HG03025 (cell line): Measurements from ENCODE around the gene SUZ12.
"Not testable (repeated sequence)": the region's sequence is repeated elsewhere in the genome, so short reads cannot be mapped to it uniquely, and the experiment has no call there.

Experiments used
- ATAC-seq: cut with Tn5 transposase; IDR thresholded peaks from one replicate; pipeline ENCODE4 v1.9.1; 2021; ENCODE audit warnings: mild to moderate bottlenecking, moderate library complexity; ENCODE audit not compliant: unreplicated experiment, low FRiP score

The SUZ12 gene

DNA sequence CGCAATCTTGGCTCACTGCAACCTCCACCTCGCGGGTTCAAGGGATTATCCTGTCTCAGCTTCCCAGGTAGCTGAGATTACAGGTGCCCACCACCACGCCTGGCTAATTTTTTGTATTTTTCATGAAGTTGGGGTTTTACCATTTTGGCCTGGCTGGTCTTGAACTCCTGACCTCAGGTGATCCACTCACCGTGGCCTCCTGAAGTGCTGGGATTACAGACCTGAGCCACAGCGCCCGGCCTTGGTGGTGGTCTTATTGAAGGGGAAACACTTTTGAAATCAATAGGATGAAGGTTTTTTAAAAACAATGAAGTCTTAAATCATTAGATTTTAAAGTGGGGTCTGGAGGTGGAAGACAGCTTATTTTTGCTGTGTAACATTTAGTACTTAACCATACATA lies 5.6 kb downstream of the SUZ12 start:
- not testable (repeated sequence) for ATAC-seq

- ATAC-seq: not testable (repeated sequence)
These were observed 15.1 kb downstream of the SUZ12 start for GRCh38 chr17:31951953-31952352.

GRCh38 chr17:31964131-31964530 lies 27.3 kb downstream of the SUZ12 start:
- not testable (repeated sequence) for ATAC-seq

- ATAC-seq: no peak
These were observed 30.8 kb downstream of the SUZ12 start for GRCh38 chr17:31967648-31968047.

GRCh38 chr17:31970416-31970815 lies 33.6 kb downstream of the SUZ12 start:
- ATAC-seq: not testable (repeated sequence)

- not testable (repeated sequence) for ATAC-seq
These were observed 37.7 kb downstream of the SUZ12 start for GRCh38 chr17:31974269-31975071.

DNA sequence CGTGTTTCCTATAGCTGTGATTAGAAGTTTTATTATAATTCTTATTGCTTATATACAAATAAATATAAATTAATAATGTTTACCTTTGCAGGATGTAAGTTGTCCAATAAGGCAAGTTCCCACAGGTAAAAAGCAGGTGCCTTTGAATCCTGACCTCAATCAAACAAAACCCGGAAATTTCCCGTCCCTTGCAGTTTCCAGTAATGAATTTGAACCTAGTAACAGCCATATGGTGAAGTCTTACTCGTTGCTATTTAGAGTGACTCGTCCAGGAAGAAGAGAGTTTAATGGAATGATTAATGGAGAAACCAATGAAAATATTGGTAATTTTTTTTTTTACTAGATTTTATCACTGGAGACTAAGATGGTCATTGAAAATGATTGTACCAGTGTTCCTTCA lies 38.6 kb downstream of the SUZ12 start:
- not testable (repeated sequence) for ATAC-seq

- ATAC-seq: not testable (repeated sequence)
These were observed 55.0 kb downstream of the SUZ12 start for GRCh38 chr17:31991821-31992220.

DNA sequence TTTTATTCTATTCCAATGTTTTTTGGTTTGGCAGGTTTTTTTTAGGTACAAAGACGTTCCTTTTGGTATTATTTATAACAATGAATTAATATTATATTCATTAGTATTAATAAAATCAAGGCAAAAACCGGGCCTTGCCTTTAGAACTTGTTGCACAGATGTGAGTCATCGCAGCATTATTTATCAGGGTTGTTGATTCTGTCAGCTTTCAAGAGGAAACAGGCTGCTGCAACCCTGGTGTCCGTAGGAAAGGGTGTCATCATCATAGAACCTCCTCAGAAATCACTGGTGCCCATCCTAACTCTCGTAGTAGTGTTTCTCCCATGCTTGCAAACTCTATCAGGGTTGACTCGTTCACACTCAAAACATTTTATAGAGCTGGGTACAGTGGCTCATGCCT lies 60.2 kb downstream of the SUZ12 start:
- no peak for ATAC-seq

DNA sequence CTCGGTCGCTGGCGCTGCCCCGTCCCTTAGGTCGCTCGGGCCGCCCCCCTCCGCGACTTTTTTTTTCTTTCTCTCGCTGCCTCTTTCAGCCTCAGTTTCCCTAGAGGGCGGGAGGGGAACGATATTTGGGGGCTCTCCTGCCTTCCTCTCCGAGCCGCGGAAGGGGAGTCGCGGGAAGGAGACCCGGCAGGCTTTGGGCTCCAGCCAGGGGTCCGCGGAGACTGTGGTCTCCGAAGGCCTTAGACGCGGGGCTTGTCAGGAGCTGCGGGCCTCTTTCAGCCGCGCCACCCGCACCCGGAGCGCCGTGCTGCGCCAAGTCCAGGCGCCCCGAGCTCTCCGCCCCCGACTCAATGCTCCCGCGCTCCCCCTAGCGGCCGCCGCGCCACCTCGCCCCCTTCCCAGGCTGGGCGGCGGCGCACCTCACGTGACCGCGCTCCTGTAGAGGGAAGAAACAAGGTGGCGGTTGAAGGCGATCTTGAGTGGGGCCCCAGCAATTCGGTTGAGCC lies 70.2 kb downstream of the SUZ12 start, which contains the start of gene LRRC37B:
LRRC37B (plus strand) TSS at position 427 of the 506 bp plus-strand sequence. CDS start 14,010 bp downstream, outside the sequence.
- peak; percentile 91 for ATAC-seq

GRCh38 chr17:32007463-32008298 lies 70.9 kb downstream of the SUZ12 start:
- ATAC-seq: peak; percentile 29

- no peak for ATAC-seq
These were observed 72.4 kb downstream of the SUZ12 start for GRCh38 chr17:32009262-32009542.

GRCh38 chr17:32010114-32010513 lies 73.3 kb downstream of the SUZ12 start:
- ATAC-seq: no peak

GRCh38 chr17:32015245-32016013 lies 78.6 kb downstream of the SUZ12 start:
- no peak for ATAC-seq

GRCh38 chr17:32016231-32016630 lies 79.4 kb downstream of the SUZ12 start:
- ATAC-seq: no peak

- no peak for ATAC-seq
These were observed 82.4 kb downstream of the SUZ12 start for GRCh38 chr17:32019228-32019627.

GRCh38 chr17:32020943-32021614 lies 84.3 kb downstream of the SUZ12 start:
- ATAC-seq: no peak

DNA sequence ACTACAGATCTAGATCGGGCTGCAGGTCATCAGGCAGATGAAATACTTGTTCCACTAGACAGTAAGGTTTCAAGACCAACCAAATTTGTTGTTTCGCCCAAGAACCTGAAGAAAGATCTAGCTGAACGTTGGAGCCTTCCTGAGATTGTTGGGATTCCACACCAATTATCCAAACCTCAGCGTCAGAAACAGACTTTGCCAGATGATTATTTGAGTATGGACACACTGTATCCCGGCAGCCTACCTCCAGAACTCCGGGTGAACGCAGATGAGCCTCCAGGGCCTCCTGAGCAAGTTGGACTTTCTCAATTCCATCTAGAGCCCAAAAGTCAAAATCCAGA lies 84.8 kb downstream of the SUZ12 start:
- no peak for ATAC-seq

DNA sequence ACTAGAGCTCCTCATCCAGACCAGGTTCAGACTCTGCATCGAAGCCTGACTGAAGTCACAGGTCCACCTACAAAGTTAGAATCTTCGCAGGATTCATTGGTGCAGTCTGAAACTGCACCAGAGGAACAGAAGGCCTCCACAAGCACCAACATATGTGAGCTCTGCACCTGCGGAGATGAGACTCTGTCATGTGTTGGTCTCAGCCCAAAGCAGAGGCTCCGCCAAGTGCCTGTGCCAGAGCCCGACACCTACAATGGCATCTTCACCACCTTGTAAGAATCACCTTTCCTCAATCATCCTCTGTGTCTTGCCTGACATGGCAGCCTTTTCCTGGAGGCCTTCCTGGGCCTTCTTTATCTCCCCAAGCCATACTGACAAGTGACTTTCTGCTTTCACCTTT lies 85.7 kb downstream of the SUZ12 start:
- ATAC-seq: not testable (repeated sequence)

- not testable (repeated sequence) for ATAC-seq
These were observed 90.5 kb downstream of the SUZ12 start for GRCh38 chr17:32027271-32027670.
